GM12872 (cell line): Measurements from ENCODE around the gene DDOST.

ENCODE experiments used
- CTCF ChIP-seq: IDR thresholded peaks from 3 replicates; pipeline ENCODE4 v1.5.1; 2011; ENCODE audit warnings: low read depth, mild to moderate bottlenecking, low read length, moderate library complexity; ENCODE audit not compliant: insufficient read depth

Gene DDOST

GRCh38 chr1:20704390-20705202, 43.4 kb upstream of the DDOST start:
- TF ChIP-seq CTCF: no peak

- TF ChIP-seq CTCF: no peak
Observed at GRCh38 chr1:20703124-20703756, 42.1 kb upstream of the DDOST start.

GRCh38 chr1:20702416-20702815, 41.2 kb upstream of the DDOST start:
- TF ChIP-seq CTCF: peak; percentile 52

- no peak for TF ChIP-seq CTCF
Observed at GRCh38 chr1:20701847-20702246, 40.7 kb upstream of the DDOST start.

GRCh38 chr1:20701446-20701845, 40.3 kb upstream of the DDOST start:
- no peak for TF ChIP-seq CTCF

GRCh38 chr1:20700636-20701215, 39.6 kb upstream of the DDOST start:
- TF ChIP-seq CTCF: no peak

GRCh38 chr1:20699558-20699957, 38.4 kb upstream of the DDOST start:
- no peak for TF ChIP-seq CTCF
